ENCODE results near the gene HCN2. TPM values are rescaled to one million over a fixed set of nuclear protein-coding genes. Genes with fewer than 3 reads are reported as not detected.
"Not testable (repeated sequence)": the region's sequence is repeated elsewhere in the genome, so short reads cannot be mapped to it uniquely, and the experiment has no call there.

The HCN2 gene
- total and polyA plus RNA-seq, 3 donors from 2014 or later = 5.5 to 12.4 (median 6.6) TPM

GRCh38 chr19:601790-602189, 12.1 kb downstream of the HCN2 start:
- no peaks in the 10 kb centered on the region for H3K27me3 ChIP-seq
- H3K4me1 ChIP-seq = no peaks in the 10 kb centered on the region
- DNase-seq = no peak
- no peaks in the 10 kb centered on the region for H3K36me3 ChIP-seq (ENCODE audit: low read depth, missing control alignments)
- TF ChIP-seq POLR2A (IDR thresholded peaks at IDR 0.05) (no peak), CTCF (IDR thresholded peaks at IDR 0.05) (no peak)
- WGBS, 2 donors = 83 to 89% methylated on average over 23 to 25 of the region's 25 CpGs
- no peaks in the 10 kb centered on the region for H3K9me3 ChIP-seq
- no peak overlapping the region for H3K4me3 ChIP-seq
- intact Hi-C loops (cut with DNase I; ENCODE audit: low total_unique reads) = no loop called here
- no peak overlapping the region for H3K27ac ChIP-seq

GRCh38 chr19:602391-603301, 13.0 kb downstream of the HCN2 start:
- H3K27me3 ChIP-seq = no peaks in the 10 kb centered on the region
- DNase-seq = no peak
- no peaks in the 10 kb centered on the region for H3K9me3 ChIP-seq
- no peak overlapping the region for H3K4me3 ChIP-seq
- intact Hi-C loops (cut with DNase I; ENCODE audit: low total_unique reads) = no loop called here
- TF ChIP-seq POLR2A (IDR thresholded peaks at IDR 0.05) (no peak), CTCF (IDR thresholded peaks at IDR 0.05) (no peak)
- H3K36me3 ChIP-seq (ENCODE audit: low read depth, missing control alignments) = no peaks in the 10 kb centered on the region
- H3K4me1 ChIP-seq = no peaks in the 10 kb centered on the region
- H3K27ac ChIP-seq = no peak overlapping the region
- WGBS, 2 donors = 88 to 90% methylated on average over 29 to 35 of the region's 35 CpGs

- 62 to 82% methylated on average over 7 to 10 of the region's 13 CpGs for WGBS, 2 donors
- H3K4me1 ChIP-seq = not testable (repeated sequence)
Observed at GRCh38 chr19:603302-603639, 13.6 kb downstream of the HCN2 start.

GRCh38 chr19:603779-604178, 14.1 kb downstream of the HCN2 start:
- H3K36me3 ChIP-seq (ENCODE audit: low read depth, missing control alignments); H3K27ac ChIP-seq; intact Hi-C loops (cut with DNase I; ENCODE audit: low total_unique reads): not testable (repeated sequence)

More at GRCh38 chr19:603302-603639, 13.6 kb downstream of the HCN2 start:
- DNase-seq; H3K9me3 ChIP-seq; H3K4me3 ChIP-seq; H3K27ac ChIP-seq; H3K36me3 ChIP-seq (ENCODE audit: low read depth, missing control alignments); intact Hi-C loops (cut with DNase I; ENCODE audit: low total_unique reads); H3K27me3 ChIP-seq: not testable (repeated sequence)

GRCh38 chr19:604355-604754, 14.7 kb downstream of the HCN2 start:
- no peak overlapping the region for H3K27ac ChIP-seq
- H3K4me1 ChIP-seq = no peaks in the 10 kb centered on the region
- no peak overlapping the region for H3K4me3 ChIP-seq
- no peaks in the 10 kb centered on the region for H3K9me3 ChIP-seq
- H3K36me3 ChIP-seq (ENCODE audit: low read depth, missing control alignments) = no peaks in the 10 kb centered on the region
- DNase-seq = peak; percentile 46
- H3K27me3 ChIP-seq = no peaks in the 10 kb centered on the region
- intact Hi-C loops (cut with DNase I; ENCODE audit: low total_unique reads) = no loop called here
- no peak for TF ChIP-seq CTCF (IDR thresholded peaks at IDR 0.05)
- TF ChIP-seq POLR2A (IDR thresholded peaks at IDR 0.05) = no peak
- WGBS, 2 donors = 62 to 74% methylated on average over 11 of the region's 11 CpGs

More at GRCh38 chr19:603779-604178, 14.1 kb downstream of the HCN2 start:
- H3K4me1 ChIP-seq, H3K9me3 ChIP-seq, H3K27me3 ChIP-seq, H3K4me3 ChIP-seq: not testable (repeated sequence)
- DNase-seq = peak; percentile 46
- 50 to 72% methylated on average over 6 to 19 of the region's 20 CpGs for WGBS, 2 donors
